ENCODE data around the gene TDP2.
"Not testable (repeated sequence)": the region's sequence is repeated elsewhere in the genome, so short reads cannot be mapped to it uniquely, and the experiment has no call there.

DNA sequence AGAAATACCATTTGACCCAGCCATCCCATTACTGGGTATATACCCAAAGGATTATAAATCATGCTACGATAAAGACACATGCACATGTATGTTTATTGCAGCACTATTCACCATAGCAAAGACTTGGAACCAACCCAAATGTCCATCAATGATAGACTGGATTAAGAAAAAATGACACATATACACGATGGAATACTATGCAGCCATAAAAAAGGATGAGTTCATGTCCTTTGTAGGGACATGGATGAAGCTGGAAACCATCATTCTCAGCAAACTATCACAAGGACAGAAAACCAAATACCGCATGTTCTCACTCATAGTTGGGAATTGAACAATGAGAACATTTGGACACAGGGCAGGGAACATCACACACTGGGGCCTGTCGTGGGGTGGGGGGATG, 4.4 kb upstream of the TDP2 start:
- TF ChIP-seq ARNTL (CRISPR knock-in tag; IDR thresholded peaks at IDR 0.05; ENCODE audit: borderline replicate concordance, low read depth); ISL1 (CRISPR knock-in tag; IDR thresholded peaks at IDR 0.05); ZFP3 (CRISPR knock-in tag; IDR thresholded peaks at IDR 0.05); TOX (CRISPR knock-in tag; IDR thresholded peaks at IDR 0.05; ENCODE audit: borderline replicate concordance); RARB (CRISPR knock-in tag; IDR thresholded peaks at IDR 0.05): not testable (repeated sequence)
- TF ChIP-seq, protein P1, sequence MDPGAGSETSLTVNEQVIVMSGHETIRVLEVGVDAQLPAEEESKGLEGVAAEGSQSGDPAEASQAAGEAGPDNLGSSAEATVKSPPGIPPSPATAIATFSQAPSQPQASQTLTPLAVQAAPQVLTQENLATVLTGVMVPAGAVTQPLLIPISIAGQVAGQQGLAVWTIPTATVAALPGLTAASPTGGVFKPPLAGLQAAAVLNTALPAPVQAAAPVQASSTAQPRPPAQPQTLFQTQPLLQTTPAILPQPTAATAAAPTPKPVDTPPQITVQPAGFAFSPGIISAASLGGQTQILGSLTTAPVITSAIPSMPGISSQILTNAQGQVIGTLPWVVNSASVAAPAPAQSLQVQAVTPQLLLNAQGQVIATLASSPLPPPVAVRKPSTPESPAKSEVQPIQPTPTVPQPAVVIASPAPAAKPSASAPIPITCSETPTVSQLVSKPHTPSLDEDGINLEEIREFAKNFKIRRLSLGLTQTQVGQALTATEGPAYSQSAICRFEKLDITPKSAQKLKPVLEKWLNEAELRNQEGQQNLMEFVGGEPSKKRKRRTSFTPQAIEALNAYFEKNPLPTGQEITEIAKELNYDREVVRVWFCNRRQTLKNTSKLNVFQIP (CRISPR knock-in tag; IDR thresholded peaks at IDR 0.05; ENCODE audit: borderline replicate concordance, low read depth), result not testable (repeated sequence)
